Upper lobe of right lung (tissue), 1 donor: ENCODE data around the gene PHF23. TPM values are rescaled to one million over a fixed set of nuclear protein-coding genes. Genes with fewer than 3 reads are reported as not detected.
A peak's percentile ranks its signal among the peaks of the same experiment; 100 is the strongest.
"Not testable (repeated sequence)": the region's sequence is repeated elsewhere in the genome, so short reads cannot be mapped to it uniquely, and the experiment has no call there.

ENCODE experiments used
- ATAC-seq: fragments of 200-7000 bp; cut with Tn5 transposase; one replicate; pipeline ENCODE4 v1.9.1; 2020; ENCODE audit warnings: mild to moderate bottlenecking, moderate library complexity
- DNase-seq: peaks from one replicate; pipeline ENCODE4 v3.0.0-alpha.2; 2020
- H3K27ac ChIP-seq: fragments of 200-600 bp; one replicate; pipeline ENCODE4 v1.8.0; 2022
- H3K27me3 ChIP-seq: fragments of 200-600 bp; one replicate; pipeline ENCODE4 v1.8.0; 2022; ENCODE audit warnings: mild to moderate bottlenecking
- H3K36me3 ChIP-seq: fragments of 200-600 bp; one replicate; pipeline ENCODE4 v1.8.0; 2022
- H3K4me1 ChIP-seq: fragments of 200-600 bp; one replicate; pipeline ENCODE4 v1.8.0; 2022
- H3K4me3 ChIP-seq: fragments of 200-600 bp; one replicate; pipeline ENCODE4 v1.8.0; 2022; ENCODE audit warnings: mild to moderate bottlenecking
- H3K9me3 ChIP-seq: fragments of 200-600 bp; one replicate; pipeline ENCODE4 v1.8.0; 2022
- intact Hi-C: fragments of 100-400 bp; cut with DNase I; formaldehyde crosslinking; loops from one replicate; pipeline ENCODE4 v1.11.0; 2022
- total RNA-seq: library from RNA; stranded (reverse); fragmentation: NEBNext Ultra II Directional; extraction: Animal tissue kit (Norgen Biotek cat#: 25700); gene quantifications from one replicate; pipeline ENCODE4 v1.2.1, GENCODE V29; 2021
- TF ChIP-seq, protein P1 (sequence below): fragments of 200-600 bp; IDR thresholded peaks from one replicate; pipeline ENCODE4 v1.8.0; 2022; ENCODE audit warnings: antibody characterized with exemption
- donor health status: DM: no; HTN: yes; CAD: no; lungs with severe emphysema.

Gene PHF23
- total RNA-seq, 1 donor from 2014 or later, result 36.9 TPM

DNA sequence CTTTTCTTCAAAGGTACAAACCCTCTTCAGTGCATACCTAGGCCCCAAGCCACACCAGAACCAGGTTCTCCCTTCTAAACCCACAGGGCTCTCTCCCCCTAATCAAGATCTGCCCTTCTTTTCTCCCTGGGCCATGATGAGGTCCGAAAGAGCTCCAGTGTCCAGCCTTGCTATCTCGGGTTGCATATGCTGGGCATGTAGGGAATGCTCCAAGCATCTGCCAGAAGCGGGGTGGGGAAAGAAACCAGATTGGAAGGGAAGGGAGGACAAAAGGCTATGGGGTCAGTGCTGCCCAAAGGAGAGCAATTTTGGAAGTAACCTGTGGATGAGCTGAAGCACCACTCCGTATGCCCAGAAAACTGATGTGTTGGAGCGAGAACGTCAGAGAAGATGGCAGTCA lies 10.0 kb upstream of the PHF23 start:
- no peaks in the 10 kb centered on the region for H3K9me3 ChIP-seq
- H3K27me3 ChIP-seq, result no peaks in the 10 kb centered on the region
- H3K36me3 ChIP-seq, result peaks cover 32% of the 10 kb centered on the region
- H3K4me1 ChIP-seq, result peaks cover 32% of the 10 kb centered on the region
- DNase-seq, result no peak
- intact Hi-C loops, result no loop called here
- ATAC-seq, result no peak
- H3K4me3 ChIP-seq, result no peak overlapping the region
- H3K27ac ChIP-seq, result no peak overlapping the region
- TF ChIP-seq, protein P1, sequence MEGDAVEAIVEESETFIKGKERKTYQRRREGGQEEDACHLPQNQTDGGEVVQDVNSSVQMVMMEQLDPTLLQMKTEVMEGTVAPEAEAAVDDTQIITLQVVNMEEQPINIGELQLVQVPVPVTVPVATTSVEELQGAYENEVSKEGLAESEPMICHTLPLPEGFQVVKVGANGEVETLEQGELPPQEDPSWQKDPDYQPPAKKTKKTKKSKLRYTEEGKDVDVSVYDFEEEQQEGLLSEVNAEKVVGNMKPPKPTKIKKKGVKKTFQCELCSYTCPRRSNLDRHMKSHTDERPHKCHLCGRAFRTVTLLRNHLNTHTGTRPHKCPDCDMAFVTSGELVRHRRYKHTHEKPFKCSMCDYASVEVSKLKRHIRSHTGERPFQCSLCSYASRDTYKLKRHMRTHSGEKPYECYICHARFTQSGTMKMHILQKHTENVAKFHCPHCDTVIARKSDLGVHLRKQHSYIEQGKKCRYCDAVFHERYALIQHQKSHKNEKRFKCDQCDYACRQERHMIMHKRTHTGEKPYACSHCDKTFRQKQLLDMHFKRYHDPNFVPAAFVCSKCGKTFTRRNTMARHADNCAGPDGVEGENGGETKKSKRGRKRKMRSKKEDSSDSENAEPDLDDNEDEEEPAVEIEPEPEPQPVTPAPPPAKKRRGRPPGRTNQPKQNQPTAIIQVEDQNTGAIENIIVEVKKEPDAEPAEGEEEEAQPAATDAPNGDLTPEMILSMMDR, result no peak

DNA sequence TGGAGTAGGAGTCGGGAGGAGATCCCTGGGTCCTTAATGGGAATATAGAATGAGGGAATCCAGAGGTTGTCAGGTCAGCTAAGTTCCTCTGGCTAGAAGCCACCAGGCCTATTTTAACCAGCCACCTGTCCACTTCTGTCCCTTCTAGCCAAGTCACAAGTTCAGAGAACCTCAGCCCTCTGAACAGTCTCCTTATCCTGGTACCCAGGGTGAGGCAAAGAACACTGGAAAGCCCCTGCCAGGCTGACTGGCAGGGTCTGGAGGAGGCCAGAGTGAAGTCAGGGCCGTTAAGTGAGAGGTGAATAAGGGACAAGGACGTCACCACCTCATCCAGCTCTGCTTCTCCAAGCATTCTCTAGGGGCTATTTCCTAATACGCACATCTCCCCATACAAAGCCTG lies 9.5 kb upstream of the PHF23 start:
- H3K9me3 ChIP-seq, result no peaks in the 10 kb centered on the region
- H3K27ac ChIP-seq, result no peak overlapping the region
- no peak overlapping the region for H3K4me3 ChIP-seq
- H3K27me3 ChIP-seq, result no peaks in the 10 kb centered on the region
- intact Hi-C loops, result no loop called here
- TF ChIP-seq, protein P1, result no peak
- ATAC-seq, result no peak
- DNase-seq, result no peak
- H3K4me1 ChIP-seq, result peaks cover 33% of the 10 kb centered on the region
- H3K36me3 ChIP-seq, result peaks cover 33% of the 10 kb centered on the region

DNA sequence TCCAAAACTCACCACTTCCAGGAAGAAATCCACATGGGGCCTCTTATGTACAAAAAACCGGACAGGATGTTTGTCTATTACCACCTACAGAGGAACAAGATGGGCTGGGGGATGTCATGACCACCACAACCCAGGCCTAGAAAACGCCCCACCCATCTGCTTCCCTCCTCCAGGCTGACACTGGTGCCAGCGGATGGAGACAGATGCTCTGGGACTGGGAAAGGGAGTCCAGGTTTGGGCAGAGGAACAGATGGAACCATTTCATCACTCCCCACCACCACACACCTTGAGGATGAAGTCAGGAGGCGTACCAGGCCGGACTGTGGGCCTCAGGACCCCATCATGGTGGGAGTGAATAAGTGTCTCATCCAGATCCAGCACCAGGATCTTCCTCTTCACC lies 7.5 kb upstream of the PHF23 start:
- DNase-seq (no peak), ATAC-seq (no peak)
- no peaks in the 10 kb centered on the region for H3K9me3 ChIP-seq
- intact Hi-C loops, result no loop called here
- no peak overlapping the region for H3K27ac ChIP-seq
- H3K4me1 ChIP-seq, result peaks cover 32% of the 10 kb centered on the region
- H3K27me3 ChIP-seq, result no peaks in the 10 kb centered on the region
- TF ChIP-seq, protein P1, result no peak
- peaks cover 38% of the 10 kb centered on the region for H3K36me3 ChIP-seq
- no peak overlapping the region for H3K4me3 ChIP-seq

DNA sequence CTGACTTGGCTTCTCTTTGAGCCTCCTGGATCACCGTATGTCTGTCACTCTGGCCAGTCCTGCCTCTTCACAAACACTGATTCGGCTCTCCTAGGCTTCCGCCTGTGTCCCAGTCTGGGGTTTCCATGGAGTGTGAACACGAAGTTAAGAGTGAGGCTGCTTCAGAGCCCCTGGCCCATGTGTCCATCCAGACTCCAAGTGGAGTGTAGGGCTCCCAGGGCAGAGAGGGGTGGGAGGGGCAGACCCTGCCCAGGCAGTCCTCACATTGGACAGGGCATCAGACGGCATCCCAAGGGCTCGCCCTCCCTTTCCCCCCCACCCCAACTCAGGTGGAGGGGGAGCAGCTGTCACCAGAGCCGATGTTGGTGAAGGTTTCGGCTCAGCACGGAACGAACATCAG lies 4.6 kb upstream of the PHF23 start:
- Histone ChIP-seq H3K4me3 (peak overlapping the region; percentile 99), H3K36me3 (peaks cover 54% of the 10 kb centered on the region), H3K27ac (peak overlapping the region; percentile 97), H3K4me1 (peaks cover 29% of the 10 kb centered on the region)
- H3K9me3 ChIP-seq, H3K27me3 ChIP-seq, ATAC-seq, DNase-seq, intact Hi-C loops: not testable (repeated sequence)

DNA sequence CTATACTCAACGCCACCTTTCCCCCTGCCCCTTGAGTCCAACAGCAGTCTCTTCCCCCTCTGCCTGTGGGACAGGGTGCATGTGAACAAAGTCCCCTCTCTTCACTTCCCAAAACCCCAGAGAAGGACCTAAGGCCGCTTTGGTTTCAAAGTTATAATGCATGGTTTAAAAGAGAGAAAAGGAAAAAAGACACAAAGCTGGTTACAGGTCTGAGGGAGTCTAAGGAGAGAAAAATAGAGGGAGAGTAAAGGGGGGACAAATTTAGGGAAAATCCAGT lies 4.1 kb upstream of the PHF23 start:
- ATAC-seq (no peak), DNase-seq (no peak)
- H3K36me3 ChIP-seq, result peaks cover 54% of the 10 kb centered on the region
- H3K4me3 ChIP-seq, result peak overlapping the region; percentile 99
- intact Hi-C loops, result no loop called here
- H3K27ac ChIP-seq, result peak overlapping the region; percentile 97
- TF ChIP-seq, protein P1, result no peak
- no peaks in the 10 kb centered on the region for H3K27me3 ChIP-seq
- no peaks in the 10 kb centered on the region for H3K9me3 ChIP-seq
- peaks cover 26% of the 10 kb centered on the region for H3K4me1 ChIP-seq

DNA sequence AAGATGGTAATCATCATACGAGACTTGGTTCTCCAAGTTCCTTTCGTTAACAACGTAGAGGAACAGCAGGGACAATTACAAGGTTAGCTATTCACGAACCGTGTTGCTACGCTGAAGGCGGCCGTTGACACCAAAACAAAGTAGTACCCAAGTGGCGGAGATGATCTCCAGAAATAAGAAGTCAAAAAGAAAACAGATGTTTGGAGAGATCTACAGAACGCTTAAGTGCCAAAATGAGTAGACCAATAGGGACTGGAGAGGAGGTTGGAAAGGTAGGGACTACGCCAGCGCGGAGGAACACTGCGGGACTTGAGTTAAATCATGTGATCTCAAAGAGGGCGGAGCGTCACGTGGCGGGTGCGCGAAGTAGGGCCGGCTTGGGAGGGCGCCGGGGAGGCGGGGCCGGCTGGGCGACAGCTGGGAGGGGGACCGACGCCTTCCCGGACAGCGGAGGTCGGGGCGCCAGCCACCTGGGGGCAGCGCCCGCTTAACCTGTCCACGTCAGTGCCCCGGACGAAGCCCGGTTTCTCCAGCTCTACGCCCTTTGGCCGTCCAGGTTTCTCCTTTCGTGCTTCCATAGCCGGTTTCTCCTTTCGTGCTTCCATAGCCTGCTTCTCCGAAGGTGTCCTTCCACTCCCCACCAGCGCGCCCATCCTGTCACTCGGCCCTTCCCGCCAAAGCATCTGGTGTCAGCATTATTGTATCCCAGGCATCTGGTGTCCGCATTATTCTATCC lies 3.6 kb upstream of the PHF23 start:
- no peaks in the 10 kb centered on the region for H3K27me3 ChIP-seq
- H3K27ac ChIP-seq, result peak overlapping the region; percentile 97
- no peaks in the 10 kb centered on the region for H3K9me3 ChIP-seq
- H3K36me3 ChIP-seq, result peaks cover 54% of the 10 kb centered on the region
- peaks cover 26% of the 10 kb centered on the region for H3K4me1 ChIP-seq
- intact Hi-C loops, result no loop called here
- ATAC-seq (peak; percentile 62), DNase-seq (peak; percentile 97)
- TF ChIP-seq, protein P1, result no peak
- peak overlapping the region; percentile 99 for H3K4me3 ChIP-seq
